Tibial artery (tissue), 4 donors: ENCODE results near the gene VSTM2L.

Experiments
- DNase-seq, 2 donors: peaks; one replicate each; pipeline ENCODE4 v3.0.0-alpha.2; 2019
- H3K27ac ChIP-seq, 2 donors: fragments of 200-600 bp; sonication (generic) in 1 of 2; 1 replicate in 1 of 2; 2 replicates in 1 of 2; pipeline ENCODE4 v1.5.1; 2018 to 2019; ENCODE audit warnings: mild to moderate bottlenecking in 1 of 2
- H3K27me3 ChIP-seq, 2 donors: fragments of 200-600 bp; sonication (generic) in 1 of 2; one replicate each; pipeline versions ENCODE4 v1.5.1 to v1.6.0; 2016 to 2019
- H3K36me3 ChIP-seq, 3 donors: fragments of 200-600 bp; sonication (generic) in 2 of 3; one replicate each; pipeline ENCODE4 v1.5.1; 2016 to 2019; ENCODE audit warnings: mild to moderate bottlenecking in 2 of 3
- H3K4me1 ChIP-seq, 4 donors: fragments of 200-600 bp; sonication (generic) in 2 of 4; 1 replicate in 3 of 4; 2 replicates in 1 of 4; pipeline ENCODE4 v1.5.1; 2016 to 2019
- H3K4me3 ChIP-seq, 2 donors: fragments of 200-600 bp; sonication (generic) in 1 of 2; 1 replicate in 1 of 2; 2 replicates in 1 of 2; pipeline ENCODE4 v1.5.1; 2018 to 2019; ENCODE audit warnings: mild to moderate bottlenecking in 2 of 2
- H3K9me3 ChIP-seq, 3 donors: fragments of 200-600 bp; sonication (generic) in 1 of 3; one replicate each; pipeline ENCODE4 v1.5.1; 2016 to 2019
- CTCF ChIP-seq, 2 experiments: fragments of 200-600 bp in 1 of 2; fragments of 450-650 bp in 1 of 2; IDR thresholded peaks; one replicate each; pipeline ENCODE4 v1.5.1; 2017 to 2019; ENCODE audit warnings: antibody characterized with exemption in 2 of 2, mild to moderate bottlenecking in 1 of 2, moderate library complexity in 1 of 2
- intact Hi-C: fragments of 100-400 bp; cut with DNase I; formaldehyde crosslinking; loops from one replicate; pipeline ENCODE4 v1.15.0; 2023; ENCODE audit warnings: low total_unique reads

VSTM2L gene

GRCh38 chr20:37948956-37949355 lies 46.0 kb downstream of the VSTM2L start:
- no peak for DNase-seq
- peaks cover 0 to 6% (median 0%) of the 10 kb centered on the region in 3 donors for H3K9me3 ChIP-seq
- H3K4me3 ChIP-seq, result no peak overlapping the region
- intact Hi-C loops, result no loop called here
- no peaks in the 10 kb centered on the region for H3K4me1 ChIP-seq
- no peak overlapping the region for H3K27ac ChIP-seq
- peaks cover 0 to 20% of the 10 kb centered on the region in 2 donors for H3K27me3 ChIP-seq
- TF ChIP-seq CTCF (IDR thresholded peaks at IDR 0.05), result no peak
- H3K36me3 ChIP-seq, result no peaks in the 10 kb centered on the region

GRCh38 chr20:37954190-37954589 lies 51.3 kb downstream of the VSTM2L start:
- Histone ChIP-seq H3K27ac (no peak overlapping the region), H3K4me1 (no peaks in the 10 kb centered on the region), H3K27me3 (no peaks in the 10 kb centered on the region), H3K36me3 (no peaks in the 10 kb centered on the region), H3K9me3 (peaks cover 0 to 6% (median 0%) of the 10 kb centered on the region in 3 donors), H3K4me3 (no peak overlapping the region)
- no peak for TF ChIP-seq CTCF (IDR thresholded peaks at IDR 0.05)
- DNase-seq, result peak in 1 of 2 donors; percentile 1
- intact Hi-C loops, result no loop called here

GRCh38 chr20:37954626-37955025 lies 51.7 kb downstream of the VSTM2L start:
- H3K27me3 ChIP-seq, result no peaks in the 10 kb centered on the region
- DNase-seq, result peak in 1 of 2 donors; percentile 21
- H3K27ac ChIP-seq, result no peak overlapping the region
- intact Hi-C loops, result no loop called here
- peaks cover 0 to 6% (median 0%) of the 10 kb centered on the region in 3 donors for H3K9me3 ChIP-seq
- H3K4me3 ChIP-seq, result no peak overlapping the region
- no peak for TF ChIP-seq CTCF (IDR thresholded peaks at IDR 0.05)
- no peaks in the 10 kb centered on the region for H3K4me1 ChIP-seq
- H3K36me3 ChIP-seq, result no peaks in the 10 kb centered on the region

- intact Hi-C loops, result no loop called here
- Histone ChIP-seq H3K27ac (no peak overlapping the region), H3K9me3 (peaks cover 0 to 6% (median 0%) of the 10 kb centered on the region in 3 donors), H3K27me3 (no peaks in the 10 kb centered on the region), H3K36me3 (no peaks in the 10 kb centered on the region), H3K4me3 (no peak overlapping the region), H3K4me1 (no peaks in the 10 kb centered on the region)
- TF ChIP-seq CTCF (IDR thresholded peaks at IDR 0.05), result no peak
- DNase-seq, result peak in 1 of 2 donors; percentile 24
These were observed 52.6 kb downstream of the VSTM2L start for GRCh38 chr20:37955511-37955910.

- Histone ChIP-seq H3K27ac (no peak overlapping the region), H3K4me1 (no peaks in the 10 kb centered on the region), H3K36me3 (no peaks in the 10 kb centered on the region), H3K9me3 (peaks cover 0 to 6% (median 0%) of the 10 kb centered on the region in 3 donors), H3K27me3 (no peaks in the 10 kb centered on the region), H3K4me3 (no peak overlapping the region)
- intact Hi-C loops, result no loop called here
- no peak for TF ChIP-seq CTCF (IDR thresholded peaks at IDR 0.05)
- peak in 1 of 2 donors; percentile 2 for DNase-seq
These were observed 53.2 kb downstream of the VSTM2L start for GRCh38 chr20:37956107-37956585.
